HPDE6-E6E7 (cell line): Measurements from ENCODE around the gene APOBEC4.
A peak's percentile ranks its signal among the peaks of the same experiment; 100 is the strongest.
"Not testable (repeated sequence)": the region's sequence is repeated elsewhere in the genome, so short reads cannot be mapped to it uniquely, and the experiment has no call there.

Experiments used
- DNase-seq: peaks from one replicate; pipeline ENCODE4 v3.0.0; 2011; ENCODE audit warnings: missing footprints; ENCODE audit errors: extremely low spot score

The APOBEC4 gene, protein sequence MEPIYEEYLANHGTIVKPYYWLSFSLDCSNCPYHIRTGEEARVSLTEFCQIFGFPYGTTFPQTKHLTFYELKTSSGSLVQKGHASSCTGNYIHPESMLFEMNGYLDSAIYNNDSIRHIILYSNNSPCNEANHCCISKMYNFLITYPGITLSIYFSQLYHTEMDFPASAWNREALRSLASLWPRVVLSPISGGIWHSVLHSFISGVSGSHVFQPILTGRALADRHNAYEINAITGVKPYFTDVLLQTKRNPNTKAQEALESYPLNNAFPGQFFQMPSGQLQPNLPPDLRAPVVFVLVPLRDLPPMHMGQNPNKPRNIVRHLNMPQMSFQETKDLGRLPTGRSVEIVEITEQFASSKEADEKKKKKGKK

DNA sequence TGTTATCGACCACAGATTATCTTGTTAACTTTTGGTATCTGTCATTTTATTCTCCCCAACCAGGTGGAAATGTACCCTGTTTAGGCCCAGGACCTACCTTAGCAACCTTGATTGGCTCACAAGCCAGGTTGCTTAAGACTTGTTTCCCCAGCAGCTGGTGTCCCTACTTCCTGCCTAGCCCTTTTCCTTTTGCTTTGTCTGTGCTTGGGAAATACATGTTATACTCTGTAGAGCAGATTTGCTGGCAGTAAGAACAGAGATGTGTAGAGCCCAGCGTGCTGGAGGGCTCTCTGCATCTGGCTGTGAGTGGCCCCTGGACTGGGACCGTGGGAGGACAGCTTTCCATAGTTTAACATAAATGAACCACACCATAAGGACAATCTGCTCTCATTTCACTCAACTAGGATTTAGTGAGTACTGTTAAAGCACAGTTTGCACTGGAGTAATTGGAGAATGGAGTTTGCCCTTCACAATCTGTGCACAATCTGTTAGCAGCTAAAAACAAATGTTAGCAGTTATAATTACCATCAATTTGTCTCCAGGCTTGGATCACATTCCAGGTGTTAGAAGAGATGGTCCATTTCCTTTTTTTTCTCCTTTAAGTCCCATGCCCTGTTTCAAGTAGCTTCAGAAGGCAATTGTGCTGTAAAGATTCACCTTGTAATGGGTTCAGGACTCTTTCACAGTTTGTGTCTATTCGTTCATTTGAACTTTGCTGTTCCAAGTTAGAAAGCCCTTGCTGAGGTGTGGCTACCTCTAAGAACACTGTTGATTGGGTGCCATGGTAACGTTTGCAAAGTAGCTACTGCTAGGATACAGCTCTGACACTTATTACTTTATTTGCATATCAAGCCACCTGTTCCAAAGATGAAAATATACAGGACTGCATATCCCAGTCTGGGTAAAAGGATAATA lies at the start of gene APOBEC4:
APOBEC4 (minus strand) TSS at position 770 of the 915 bp plus-strand sequence. CDS start 4,535 bp downstream, outside the sequence.
- no peak for DNase-seq

DNA sequence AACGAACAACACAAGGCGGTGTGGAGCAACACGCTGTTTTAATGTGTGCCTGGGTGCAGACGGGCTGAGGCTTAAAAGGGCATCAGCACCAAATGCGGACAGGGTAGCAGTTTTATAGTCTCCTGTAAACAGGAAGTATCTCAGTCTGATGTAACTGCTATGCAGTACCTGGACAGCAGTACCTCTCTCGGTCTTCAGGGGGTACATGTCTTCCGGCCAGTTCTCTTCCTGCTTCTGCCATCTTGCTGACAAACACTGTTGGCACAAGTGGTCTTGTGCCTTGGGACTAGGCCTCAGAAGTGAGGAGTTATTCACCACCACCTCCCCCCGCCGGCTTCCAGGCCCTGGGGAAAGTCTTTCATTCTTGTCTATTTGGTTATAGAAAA lies 49.7 kb upstream of the APOBEC4 start:
- no peak for DNase-seq

DNA sequence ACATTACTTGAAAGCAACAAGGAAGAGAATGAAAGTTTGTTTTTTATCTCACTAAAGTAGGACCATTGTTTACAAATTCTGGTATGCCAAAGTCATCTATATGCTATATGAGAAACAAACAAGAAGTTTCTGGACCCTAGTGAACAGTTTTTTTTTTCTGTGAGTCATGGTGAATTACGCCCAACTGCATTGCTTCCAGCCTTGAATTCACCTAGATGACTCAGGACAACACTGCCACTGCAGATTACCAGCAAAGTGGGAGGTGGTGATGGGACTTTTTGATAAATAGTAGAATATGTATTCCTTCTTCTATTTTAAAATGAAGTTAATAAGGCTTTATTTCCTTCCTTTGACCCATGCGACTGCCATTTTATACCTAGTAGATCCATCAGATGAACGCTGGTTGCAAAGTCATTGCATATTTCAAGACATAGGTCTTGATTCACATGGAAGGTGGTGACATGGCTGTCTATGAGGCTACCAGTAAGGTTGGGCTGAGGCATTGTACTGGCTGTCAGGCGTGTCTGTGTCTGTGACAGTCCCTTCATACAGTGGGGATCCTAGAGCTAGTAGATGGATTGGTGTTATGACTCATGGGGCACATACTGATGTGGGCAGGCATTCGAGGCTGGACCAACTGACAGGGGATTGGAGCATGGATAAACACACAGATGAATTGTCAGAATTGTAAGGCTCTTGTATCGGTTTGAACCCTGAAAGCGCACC lies 49.1 kb upstream of the APOBEC4 start:
- DNase-seq, result peak; percentile 74

DNA sequence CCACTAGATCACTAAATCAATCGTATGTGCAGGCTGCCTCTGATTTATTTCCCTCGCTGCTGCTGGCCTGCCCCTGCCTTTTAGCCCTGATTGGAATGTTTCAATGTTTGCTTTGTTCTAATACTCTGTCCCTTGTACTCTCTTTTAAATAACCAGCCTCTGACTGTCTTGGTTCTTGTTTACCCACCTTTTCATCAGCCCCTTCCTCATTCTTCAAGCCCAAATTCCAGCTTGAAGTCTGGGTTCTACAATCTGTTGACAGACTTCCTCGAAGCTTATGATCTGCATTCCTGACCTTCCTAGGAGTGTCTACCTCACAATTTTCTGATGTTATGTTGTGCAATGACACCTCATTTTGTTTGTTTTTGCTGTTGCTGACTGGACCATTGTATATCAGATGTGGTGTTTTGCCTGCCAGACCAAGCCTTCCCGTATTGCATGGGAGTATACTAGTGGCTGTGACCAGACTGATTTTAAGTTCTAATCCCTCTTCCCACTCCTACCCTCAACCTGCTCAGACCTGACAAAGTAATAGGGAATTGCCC lies 46.6 kb upstream of the APOBEC4 start:
- no peak for DNase-seq

DNA sequence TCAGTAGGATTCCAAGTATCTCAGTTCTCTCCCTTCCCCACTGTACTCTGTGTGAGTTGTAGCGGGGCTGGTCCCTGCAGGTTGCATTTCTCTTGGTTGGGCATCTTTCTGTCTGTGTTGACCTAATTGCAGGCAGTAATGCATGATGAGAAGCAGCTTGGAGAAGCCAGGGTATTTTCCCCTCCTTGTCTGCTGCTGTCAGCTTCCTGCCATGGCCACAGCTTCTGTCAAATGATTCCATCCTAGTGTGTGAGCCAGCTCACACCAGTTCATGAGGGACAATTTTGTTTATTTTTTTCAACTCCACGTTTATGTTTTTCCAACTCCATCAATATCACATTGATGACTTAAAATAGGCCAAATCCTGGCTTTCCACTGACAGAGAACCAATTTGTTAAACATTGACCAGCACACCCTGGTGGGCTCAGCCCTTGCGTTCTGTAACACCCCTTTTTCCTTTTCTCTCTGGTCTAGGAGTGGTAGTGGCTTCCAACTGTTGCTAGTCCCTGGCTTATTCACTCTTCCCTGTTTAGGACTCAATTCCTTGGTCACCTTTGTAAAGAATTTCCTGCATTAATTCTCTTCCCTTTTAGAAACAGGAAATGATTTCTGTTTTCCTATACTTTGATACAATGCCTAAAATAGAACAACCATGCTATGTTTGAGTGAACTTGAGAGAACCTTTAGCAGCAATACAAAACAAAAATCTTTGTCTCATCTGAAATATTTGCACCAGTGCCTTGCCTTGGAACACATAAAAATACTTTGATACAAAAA lies 44.9 kb upstream of the APOBEC4 start:
- DNase-seq, result no peak

DNA sequence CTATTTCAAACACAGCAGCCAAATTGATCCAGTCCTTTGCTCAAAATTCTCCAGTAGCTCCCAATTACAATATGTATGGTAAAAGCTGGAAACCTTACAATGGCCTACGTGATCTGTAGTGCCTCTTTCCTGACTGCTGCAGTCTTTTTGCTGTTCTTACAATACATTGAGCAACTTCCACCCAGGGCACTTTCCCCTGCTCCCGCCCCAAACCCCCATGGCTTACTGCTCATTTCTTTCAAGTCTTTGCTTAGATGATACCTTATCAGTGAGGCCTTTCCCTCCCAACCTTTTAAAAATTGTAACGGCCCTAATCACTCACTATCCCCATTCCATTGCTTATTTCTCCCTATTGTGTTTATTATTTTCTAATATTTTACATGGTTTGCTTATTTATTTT lies 43.9 kb upstream of the APOBEC4 start:
- DNase-seq, result no peak

DNA sequence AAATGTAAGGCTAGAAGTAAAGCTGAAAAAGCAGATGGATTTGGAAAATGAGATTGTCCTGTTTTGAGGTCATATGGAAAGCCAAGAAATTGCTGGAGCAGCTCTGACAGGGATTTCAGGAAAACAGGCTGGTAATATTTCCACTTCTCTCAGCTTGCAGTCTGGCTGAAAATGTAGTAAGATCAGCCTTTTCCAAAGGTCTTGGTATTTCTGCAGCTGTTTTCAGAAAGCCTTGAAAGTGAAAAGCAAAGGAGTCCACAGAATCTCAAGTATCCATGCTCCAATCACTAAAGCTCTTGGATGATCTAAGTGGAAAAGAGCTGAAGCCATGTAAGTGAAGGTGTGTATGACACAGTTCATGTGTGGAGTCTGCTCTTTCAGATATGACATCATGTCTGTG lies 41.6 kb upstream of the APOBEC4 start:
- DNase-seq, result no peak

DNA sequence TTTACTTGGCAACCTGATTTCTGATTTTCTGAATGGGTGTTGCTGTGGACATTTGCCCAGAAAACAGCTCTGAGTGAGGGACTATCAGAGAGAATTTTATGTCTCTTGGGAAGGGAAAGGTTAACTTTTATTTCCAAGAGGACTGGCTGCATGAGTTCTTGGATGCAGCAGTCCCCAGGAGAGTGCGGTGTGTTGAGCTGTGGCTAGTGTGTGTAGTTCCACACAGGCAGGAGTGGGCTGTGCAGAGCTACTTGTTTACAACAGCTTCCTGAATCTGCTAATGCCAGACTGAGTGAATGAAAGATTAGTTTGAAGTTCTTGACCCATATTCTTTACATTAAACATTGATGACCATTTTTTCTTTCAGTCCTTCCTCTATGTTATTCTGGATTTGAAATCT lies 41.0 kb upstream of the APOBEC4 start:
- DNase-seq, result no peak

DNA sequence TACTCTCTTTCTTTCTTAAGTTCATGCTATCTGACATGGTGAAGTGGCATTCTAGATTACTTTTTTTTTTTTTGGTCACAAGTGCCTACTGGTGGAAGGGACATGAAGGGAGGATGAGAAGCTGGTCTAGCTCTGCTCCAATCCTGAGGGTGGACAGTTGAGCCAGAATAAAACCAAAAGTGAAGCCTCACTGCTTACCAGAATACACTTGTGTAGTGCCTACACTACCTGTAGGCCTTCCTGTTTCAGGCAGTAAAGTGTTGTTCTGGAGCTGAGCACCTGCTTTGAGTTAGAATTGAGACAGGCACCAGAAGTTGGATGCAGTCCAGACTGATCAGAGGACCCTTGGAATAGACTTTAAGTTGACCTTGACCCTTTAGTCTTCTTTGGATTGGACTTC lies 40.4 kb upstream of the APOBEC4 start:
- no peak for DNase-seq

DNA sequence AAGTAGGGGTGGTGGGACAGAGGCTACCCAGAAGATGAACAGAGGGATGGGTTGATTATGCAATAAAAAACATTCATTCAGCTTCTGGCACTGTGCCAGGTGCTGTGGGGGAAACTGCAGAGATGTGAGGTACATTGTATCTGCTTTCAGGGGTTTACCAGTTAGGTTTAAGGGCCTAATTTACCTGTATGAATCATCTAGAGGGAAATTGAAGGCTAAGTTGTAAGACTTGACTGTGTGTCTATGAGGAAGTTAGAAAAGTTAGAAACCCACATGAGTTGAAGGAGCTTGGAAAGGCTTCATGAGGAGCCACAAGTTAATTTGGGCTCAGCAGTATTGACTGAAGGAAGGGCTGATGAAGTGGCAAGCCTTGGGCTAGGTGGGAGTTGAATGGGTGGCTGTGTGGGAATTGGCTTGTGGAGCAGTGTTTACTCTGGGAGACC lies 36.7 kb upstream of the APOBEC4 start:
- DNase-seq, result no peak

DNA sequence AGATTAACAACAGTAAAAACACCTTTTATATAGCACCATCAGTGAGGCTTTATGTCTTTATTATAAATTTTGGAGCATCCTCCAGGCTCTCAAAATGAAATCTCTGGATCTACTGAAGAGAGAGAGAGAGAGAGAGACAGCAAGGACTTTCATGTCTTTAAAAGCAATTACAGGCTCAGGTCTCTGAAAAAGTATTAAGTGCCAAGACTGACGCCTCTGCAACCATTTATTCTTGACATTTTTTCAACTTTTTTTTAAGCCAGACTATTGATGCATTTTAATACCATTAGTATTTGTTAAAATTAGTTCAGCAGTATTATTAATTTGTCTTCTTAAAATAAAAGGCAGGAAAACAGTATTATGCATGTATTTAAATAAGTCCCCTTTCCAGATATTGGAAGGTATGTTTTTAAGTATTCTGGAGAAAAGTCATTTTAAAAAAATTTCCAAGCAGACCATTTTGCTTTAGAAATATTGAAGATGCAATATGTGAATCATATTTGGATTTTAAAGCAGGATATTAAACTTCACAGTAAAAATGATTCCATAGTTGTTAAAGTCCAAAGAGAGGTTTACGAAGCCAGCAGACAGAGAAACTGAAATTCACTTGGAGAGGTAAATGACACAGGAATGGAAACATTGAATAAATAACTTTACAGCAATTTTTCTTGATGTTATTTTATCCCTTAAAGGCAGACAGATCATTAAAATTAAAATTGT lies 35.4 kb upstream of the APOBEC4 start:
- no peak for DNase-seq

DNA sequence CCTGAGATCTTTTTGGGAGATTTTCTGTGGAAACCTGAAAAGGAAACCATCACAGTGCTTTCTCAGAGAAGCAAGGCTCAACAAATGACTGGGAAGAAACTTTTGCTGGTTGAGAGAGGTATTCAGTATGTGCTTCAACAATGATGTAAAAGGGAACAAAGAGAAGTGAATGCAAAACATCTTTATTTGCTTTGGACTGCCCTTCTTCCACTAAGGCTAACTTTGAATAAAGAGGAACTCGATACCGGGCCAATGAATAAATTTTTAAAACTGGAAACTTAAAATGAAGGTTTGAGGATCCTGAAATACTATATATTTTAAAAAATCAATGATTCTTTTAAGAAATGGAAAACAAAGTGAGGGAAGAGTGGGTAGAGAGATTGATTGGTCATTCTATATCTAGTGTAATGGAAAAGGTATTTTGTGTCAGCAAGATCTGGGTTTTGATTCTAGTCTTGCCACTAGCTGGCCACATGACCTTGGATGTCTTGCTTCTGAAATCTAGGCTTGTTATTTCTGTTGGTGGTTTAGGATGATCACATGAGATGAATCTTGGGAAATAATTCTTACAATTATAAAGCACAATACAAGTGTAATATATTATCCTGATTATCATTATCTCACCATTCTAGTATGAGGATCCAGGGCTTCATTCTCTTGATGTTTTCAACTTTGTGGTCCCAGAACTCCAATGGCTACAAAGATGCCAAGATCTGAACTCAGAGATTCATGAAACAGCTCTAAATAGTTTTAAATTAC lies 34.6 kb upstream of the APOBEC4 start:
- DNase-seq, result no peak

DNA sequence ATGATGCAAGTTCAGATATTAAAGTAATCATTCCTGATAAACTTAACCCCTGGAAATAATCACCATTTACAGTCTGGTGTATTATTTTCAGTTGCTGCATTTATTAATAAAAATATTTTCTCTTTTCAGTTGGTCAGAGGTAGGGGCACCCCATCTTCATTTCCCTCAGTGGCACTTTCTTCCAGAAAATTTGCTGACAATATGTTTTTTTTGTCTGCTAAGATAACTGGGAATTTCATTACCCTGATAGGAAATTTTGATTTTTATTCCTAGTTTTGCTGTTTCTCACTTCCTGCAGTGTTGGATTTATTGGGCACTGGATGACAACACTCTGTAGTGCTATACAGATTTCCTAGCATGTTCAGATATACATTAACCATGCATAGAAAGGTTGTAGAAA lies 33.1 kb upstream of the APOBEC4 start:
- no peak for DNase-seq

DNA sequence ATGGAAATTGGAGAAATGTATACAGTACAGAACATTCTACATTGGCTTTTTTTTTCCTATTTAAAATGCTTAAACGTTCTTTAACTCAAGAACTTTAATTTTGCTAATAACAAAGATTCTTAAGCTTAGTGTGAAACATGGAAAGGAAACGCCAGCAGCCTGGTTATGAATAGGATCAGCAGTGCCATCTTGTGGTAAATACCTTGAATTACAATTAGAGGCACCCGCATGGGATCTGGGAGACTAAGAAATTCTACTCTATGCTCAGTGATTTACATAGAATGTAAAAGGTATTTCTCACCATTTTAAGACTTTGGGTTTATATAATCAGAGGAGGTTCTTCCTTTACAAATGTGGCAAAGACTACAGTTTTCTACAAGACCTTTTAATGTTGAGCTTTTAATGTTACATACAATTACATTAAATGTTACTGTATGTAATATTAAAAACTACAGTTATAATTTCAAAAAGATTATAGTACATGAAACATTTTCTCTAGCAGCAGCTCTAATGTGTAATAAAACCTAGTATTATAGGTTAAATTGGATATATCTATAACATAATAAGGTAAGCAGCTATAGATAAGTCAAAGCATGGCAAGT lies 32.1 kb upstream of the APOBEC4 start:
- peak; percentile 60 for DNase-seq

DNA sequence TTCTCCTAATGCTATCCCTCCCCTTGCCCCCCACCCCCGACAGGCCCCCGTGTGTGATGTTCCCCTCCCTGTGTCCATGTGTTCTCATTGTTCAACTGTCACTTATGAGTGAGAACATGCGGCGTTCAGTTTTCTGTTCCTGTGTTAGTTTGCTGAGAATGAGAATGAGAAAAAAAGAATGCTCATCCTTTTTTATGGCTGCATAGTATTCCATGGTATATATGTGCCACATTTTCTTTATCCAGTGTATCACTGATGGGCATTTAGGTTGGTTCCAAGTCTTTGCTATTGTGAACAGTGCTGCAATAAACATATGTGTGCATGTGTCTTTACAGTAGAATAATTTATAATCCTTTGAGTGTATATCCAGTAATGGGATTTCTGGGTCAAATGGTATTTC lies 26.2 kb upstream of the APOBEC4 start:
- not testable (repeated sequence) for DNase-seq

DNA sequence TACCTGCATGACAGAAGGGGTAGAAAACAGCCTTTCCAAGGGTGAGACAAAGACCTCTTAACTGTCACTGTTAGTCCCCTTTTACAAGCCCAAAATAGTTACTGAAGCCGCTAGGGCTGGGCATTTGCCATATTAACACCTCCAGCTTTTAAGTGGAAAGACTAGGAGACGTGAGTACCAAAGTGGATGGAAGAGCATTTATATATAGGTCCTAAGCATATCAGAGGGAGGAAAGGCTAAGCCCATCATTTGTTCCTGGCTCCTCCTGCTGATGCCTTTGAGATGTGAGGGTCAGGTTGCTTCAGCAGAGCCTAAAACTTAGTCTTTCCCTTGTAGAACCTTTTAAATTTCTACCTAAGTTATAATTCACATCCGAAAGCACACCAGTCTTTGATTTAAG lies 25.7 kb upstream of the APOBEC4 start:
- no peak for DNase-seq

DNA sequence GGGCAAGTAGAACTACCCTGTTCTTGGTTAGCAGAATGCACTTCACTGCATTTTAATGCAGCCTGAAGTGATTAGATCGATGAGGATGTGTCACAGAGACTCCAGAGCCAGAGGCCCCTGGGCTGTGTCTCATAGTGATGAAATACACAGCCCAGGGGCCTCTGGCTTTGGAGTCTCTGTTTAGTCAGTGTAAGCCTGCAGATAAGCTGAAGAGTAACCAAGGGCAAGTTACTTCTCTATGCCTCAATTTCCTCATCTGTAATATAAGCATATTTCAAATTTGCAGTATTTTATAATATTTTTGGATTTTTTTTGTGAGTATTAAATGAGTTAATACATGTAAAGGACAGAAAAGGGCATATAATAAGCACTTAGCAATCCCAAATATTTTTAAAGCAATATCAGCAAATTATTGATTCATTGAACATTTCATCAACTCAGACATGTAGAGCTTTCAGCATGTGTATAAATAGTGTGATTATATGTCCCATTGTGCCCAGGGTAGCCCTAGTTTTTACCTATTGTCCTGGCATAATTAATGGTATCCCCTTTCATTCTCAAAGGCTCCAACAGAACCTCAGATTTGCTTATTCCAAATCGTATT lies 23.6 kb upstream of the APOBEC4 start:
- DNase-seq, result no peak

DNA sequence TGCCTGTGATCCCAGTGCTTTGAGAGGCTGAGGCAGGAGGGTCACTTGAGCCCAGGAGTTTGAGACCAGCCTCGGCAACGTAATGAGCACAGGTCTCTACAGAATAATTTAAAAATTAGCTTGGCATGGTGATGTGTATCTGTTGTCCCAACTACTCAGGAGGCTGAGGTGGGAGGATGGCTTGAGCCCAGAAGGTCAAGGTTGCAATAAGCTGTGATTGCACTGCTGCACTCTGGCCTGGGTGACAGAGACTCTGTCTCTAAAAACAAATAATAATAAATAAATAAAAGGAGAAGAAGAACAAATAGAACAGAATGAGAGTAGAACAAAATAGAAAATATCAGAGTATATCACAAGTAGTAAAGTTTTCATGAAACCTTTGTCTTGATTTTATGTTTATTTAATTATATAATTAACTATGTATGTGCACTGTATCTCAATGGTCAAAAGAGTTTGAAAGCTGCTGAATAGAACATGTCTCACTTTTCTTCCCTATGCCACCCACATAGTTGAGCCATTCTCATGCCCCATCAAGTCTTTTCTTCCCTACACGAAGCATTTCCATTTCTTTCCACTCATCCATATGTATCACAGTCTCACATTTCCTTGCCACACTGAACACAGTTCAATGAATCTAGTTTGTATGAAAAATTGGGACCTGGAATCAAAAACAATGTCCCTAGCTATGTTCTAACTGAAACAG lies 22.9 kb upstream of the APOBEC4 start:
- no peak for DNase-seq
